Measurements from ENCODE around the gene MMP20. TPM values are rescaled to one million over a fixed set of nuclear protein-coding genes. Genes with fewer than 3 reads are reported as not detected.
A peak's percentile ranks its signal among the peaks of the same experiment; 100 is the strongest.

MMP20 gene
- total and polyA plus RNA-seq, 8 donors = not detected

GRCh38 chr11:102553835-102554282, 71.3 kb downstream of the MMP20 start:
- Histone ChIP-seq H3K4me3 (no peak overlapping the region), H3K9me3 (no peaks in the 10 kb centered on the region), H3K4me1 (peaks cover 0 to 20% (median 0%) of the 10 kb centered on the region in 3 donors), H3K27ac (peak overlapping the region in 2 of 4 donors; percentile 72 to 77), H3K36me3 (no peaks in the 10 kb centered on the region), H3K27me3 (no peaks in the 10 kb centered on the region)
- intact Hi-C loops (cut with DNase I) = no loop called here
- TF ChIP-seq, protein P1, sequence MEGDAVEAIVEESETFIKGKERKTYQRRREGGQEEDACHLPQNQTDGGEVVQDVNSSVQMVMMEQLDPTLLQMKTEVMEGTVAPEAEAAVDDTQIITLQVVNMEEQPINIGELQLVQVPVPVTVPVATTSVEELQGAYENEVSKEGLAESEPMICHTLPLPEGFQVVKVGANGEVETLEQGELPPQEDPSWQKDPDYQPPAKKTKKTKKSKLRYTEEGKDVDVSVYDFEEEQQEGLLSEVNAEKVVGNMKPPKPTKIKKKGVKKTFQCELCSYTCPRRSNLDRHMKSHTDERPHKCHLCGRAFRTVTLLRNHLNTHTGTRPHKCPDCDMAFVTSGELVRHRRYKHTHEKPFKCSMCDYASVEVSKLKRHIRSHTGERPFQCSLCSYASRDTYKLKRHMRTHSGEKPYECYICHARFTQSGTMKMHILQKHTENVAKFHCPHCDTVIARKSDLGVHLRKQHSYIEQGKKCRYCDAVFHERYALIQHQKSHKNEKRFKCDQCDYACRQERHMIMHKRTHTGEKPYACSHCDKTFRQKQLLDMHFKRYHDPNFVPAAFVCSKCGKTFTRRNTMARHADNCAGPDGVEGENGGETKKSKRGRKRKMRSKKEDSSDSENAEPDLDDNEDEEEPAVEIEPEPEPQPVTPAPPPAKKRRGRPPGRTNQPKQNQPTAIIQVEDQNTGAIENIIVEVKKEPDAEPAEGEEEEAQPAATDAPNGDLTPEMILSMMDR (IDR thresholded peaks at IDR 0.05) = no peak
- peak in 2 of 4 donors; percentile 7 to 17 for ATAC-seq
- FAIRE-seq = no peak
- DNase-seq = no peak
- WGBS, 2 donors = 76 to 81% methylated on average over 5 of the region's 5 CpGs

DNA sequence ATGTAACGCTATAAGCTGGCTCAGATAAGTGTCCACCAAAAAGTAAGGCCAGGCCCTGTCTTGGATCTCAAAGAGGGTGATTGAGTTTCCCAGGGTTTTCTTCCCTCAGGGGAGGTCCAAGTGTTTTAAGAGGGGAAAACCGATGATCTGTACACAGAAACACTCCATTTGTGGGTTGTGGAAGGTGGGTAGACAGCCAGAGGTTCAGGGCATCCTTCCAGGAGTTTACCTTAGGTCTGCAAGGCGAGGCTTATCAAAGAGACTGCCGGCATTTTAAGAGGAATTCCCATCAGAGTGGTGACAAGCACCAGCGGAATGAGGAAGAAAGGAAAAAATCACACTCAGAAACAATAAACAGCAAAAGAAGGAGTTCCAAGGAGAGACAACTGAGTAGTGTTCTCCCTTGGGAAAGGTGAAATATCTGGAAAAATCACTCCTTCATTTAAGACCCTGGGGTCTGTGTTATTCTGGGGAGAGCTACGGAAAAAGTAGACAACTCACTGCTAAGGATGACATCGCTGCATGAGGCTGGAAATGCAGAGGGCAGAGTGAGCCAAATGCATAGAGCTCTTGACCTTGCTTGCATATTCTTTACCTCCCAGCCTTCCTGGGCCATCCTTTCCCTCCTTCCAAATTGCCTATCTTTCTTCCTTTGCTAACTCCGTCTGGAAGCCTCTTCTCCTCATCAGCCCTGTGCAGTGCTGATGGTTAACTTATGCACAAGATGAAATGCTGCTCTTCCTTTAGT, 72.5 kb downstream of the MMP20 start:
- intact Hi-C loops (cut with DNase I) = no loop called here
- DNase-seq (peak in 3 of 6 donors; percentile 15 to 63 (median 17)), FAIRE-seq (no peak), ATAC-seq (peak; percentile 46 to 89 (median 81))
- H3K4me3 ChIP-seq = no peak overlapping the region
- TF ChIP-seq, protein P1 (IDR thresholded peaks at IDR 0.05) = no peak
- 42 to 44% methylated on average over 8 of the region's 8 CpGs for WGBS, 2 donors
- H3K27ac ChIP-seq = peak overlapping the region in 3 of 4 donors; percentile 19 to 77 (median 72)
- no peaks in the 10 kb centered on the region for H3K9me3 ChIP-seq
- peaks cover 0 to 20% (median 0%) of the 10 kb centered on the region in 3 donors for H3K4me1 ChIP-seq
- H3K27me3 ChIP-seq = no peaks in the 10 kb centered on the region
- no peaks in the 10 kb centered on the region for H3K36me3 ChIP-seq

- intact Hi-C loops (cut with DNase I) = no loop called here
- TF ChIP-seq, protein P1 (IDR thresholded peaks at IDR 0.05) = no peak
- ATAC-seq = peak in 2 of 4 donors; percentile 26 to 46
- Histone ChIP-seq H3K27me3 (no peaks in the 10 kb centered on the region), H3K9me3 (no peaks in the 10 kb centered on the region), H3K27ac (peak overlapping the region in 3 of 4 donors; percentile 19 to 77 (median 72)), H3K4me1 (peaks cover 0 to 20% (median 0%) of the 10 kb centered on the region in 3 donors), H3K36me3 (no peaks in the 10 kb centered on the region), H3K4me3 (no peak overlapping the region)
- FAIRE-seq = no peak
- WGBS, 2 donors = 61 to 62% methylated on average over 2 of the region's 2 CpGs
- DNase-seq = no peak
These were observed 73.1 kb downstream of the MMP20 start for GRCh38 chr11:102552020-102552419.

DNA sequence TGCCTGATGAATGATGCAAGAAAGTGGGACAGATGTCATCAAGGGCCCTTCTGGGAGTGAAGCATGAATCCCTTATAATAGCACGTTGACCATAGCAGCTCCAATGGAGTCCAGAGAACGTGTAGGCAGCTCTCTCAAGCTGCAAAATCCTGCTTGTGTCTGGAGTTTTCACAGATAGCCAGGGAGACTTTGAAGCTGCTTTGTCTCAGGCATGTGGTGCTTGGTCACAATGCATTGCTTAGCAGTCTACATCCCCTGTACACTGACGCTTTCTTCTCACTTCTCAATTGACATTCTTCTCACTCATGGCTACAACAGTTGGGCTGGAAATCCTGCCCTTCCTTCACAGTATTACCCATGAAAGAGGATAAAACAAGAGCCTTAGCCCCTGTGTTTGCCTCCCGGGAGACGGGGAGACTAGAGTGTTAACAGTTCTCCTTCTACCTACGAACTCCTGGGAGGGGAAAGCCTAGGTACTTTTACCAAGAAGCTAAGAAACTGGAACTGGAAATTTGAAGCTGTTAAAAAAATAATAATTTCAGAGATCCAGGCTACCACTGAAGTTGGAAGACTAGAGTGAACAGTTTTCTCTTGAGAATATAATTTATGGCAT, 73.9 kb downstream of the MMP20 start:
- no peaks in the 10 kb centered on the region for H3K9me3 ChIP-seq
- TF ChIP-seq, protein P1 (IDR thresholded peaks at IDR 0.05) = no peak
- ATAC-seq (no peak), DNase-seq (no peak), FAIRE-seq (no peak)
- H3K4me1 ChIP-seq = peaks cover 0 to 20% (median 0%) of the 10 kb centered on the region in 3 donors
- 63 to 68% methylated on average over 6 of the region's 6 CpGs for WGBS, 2 donors
- no peaks in the 10 kb centered on the region for H3K36me3 ChIP-seq
- no peak overlapping the region for H3K4me3 ChIP-seq
- H3K27me3 ChIP-seq = no peaks in the 10 kb centered on the region
- peak overlapping the region in 2 of 4 donors; percentile 72 to 77 for H3K27ac ChIP-seq
- intact Hi-C loops (cut with DNase I) = no loop called here

Data from pancreas (tissue), 10 donors.